Cardiac muscle cell (in vitro differentiated cells and primary cell): ENCODE data around the gene COMTD1. TPM values are rescaled to one million over a fixed set of nuclear protein-coding genes. Genes with fewer than 3 reads are reported as not detected.

ENCODE experiments used
- DNase-seq, 2 donors: peaks; one replicate each; pipeline versions ENCODE4 v3.0.0 to v3.0.0-alpha.2; 2010 to 2017; ENCODE audit warnings: low read depth in 1 of 2, low spot score in 1 of 2
- H3K27ac ChIP-seq: fragments of 200-600 bp; sonication (generic); 2 replicates; pipeline ENCODE4 v1.5.1; 2016
- H3K27me3 ChIP-seq: fragments of 200-600 bp; sonication (generic); 2 replicates; pipeline ENCODE4 v1.6.0; 2016; ENCODE audit warnings: control low read depth
- H3K36me3 ChIP-seq: fragments of 200-600 bp; sonication (generic); 2 replicates; pipeline ENCODE4 v1.5.1; 2016; ENCODE audit warnings: control low read depth
- H3K4me1 ChIP-seq: fragments of 200-600 bp; sonication (generic); 2 replicates; pipeline ENCODE4 v1.8.1; 2017; ENCODE audit warnings: low read depth, mild to moderate bottlenecking, mixed run types
- H3K4me3 ChIP-seq: fragments of 200-600 bp; sonication (generic); 2 replicates; pipeline ENCODE4 v1.5.1; 2016; ENCODE audit warnings: mild to moderate bottlenecking
- H3K9me3 ChIP-seq: fragments of 200-600 bp; sonication (generic); 2 replicates; pipeline ENCODE4 v1.5.1; 2017; ENCODE audit warnings: low read depth, mild to moderate bottlenecking, control low read depth
- CTCF ChIP-seq: IDR thresholded peaks from 2 replicates; pipeline ENCODE4 v1.5.1; 2012; ENCODE audit warnings: low read depth, mild to moderate bottlenecking, low read length
- polyA plus RNA-seq: library from polyadenylated mRNA; unstranded; fragments of >200 nt; fragmentation: Nextera tagmentation; extraction: Ambion mirVana; gene quantifications from 2 replicates; pipeline ENCODE4 v1.2.1, GENCODE V29; 2016
- total RNA-seq: library from RNA; depleted of rRNA; stranded (reverse); fragments of >200 nt; gene quantifications from 2 replicates; pipeline ENCODE4 v1.2.3, GENCODE V29; 2016

COMTD1 gene
- total and polyA plus RNA-seq, 2 experiments from 2014 or later = 42.0 to 66.1 TPM

GRCh38 chr10:75244487-75245353 lies 9.0 kb upstream of the COMTD1 start:
- Histone ChIP-seq H3K9me3 (no peaks in the 10 kb centered on the region), H3K4me1 (no peaks in the 10 kb centered on the region), H3K4me3 (no peak overlapping the region), H3K27ac (no peak overlapping the region), H3K36me3 (no peaks in the 10 kb centered on the region), H3K27me3 (no peaks in the 10 kb centered on the region)
- no peak for TF ChIP-seq CTCF
- no peak for DNase-seq

DNA sequence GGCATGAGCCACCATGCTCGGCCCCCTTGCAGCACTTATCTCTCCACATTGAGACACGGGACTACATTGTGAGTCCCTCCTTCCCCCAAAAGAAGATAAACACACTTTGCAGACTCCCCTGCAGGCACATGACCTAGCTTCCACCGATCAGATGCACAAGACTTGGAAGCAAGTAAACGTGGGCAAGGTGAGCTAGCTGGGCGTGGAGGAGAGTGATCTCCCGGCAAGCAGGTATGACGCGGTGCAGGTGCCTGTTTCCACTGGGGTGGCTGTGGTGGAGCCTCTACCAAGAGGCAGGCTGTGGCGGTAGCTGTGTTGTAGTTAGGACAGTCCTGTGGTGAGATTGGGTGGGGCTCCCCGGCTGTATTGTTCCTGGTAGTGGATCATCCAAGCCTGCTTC lies 7.7 kb upstream of the COMTD1 start:
- Histone ChIP-seq H3K9me3 (no peaks in the 10 kb centered on the region), H3K36me3 (no peaks in the 10 kb centered on the region), H3K27me3 (no peaks in the 10 kb centered on the region), H3K27ac (no peak overlapping the region), H3K4me1 (no peaks in the 10 kb centered on the region), H3K4me3 (no peak overlapping the region)
- DNase-seq = no peak
- no peak for TF ChIP-seq CTCF

GRCh38 chr10:75240329-75241076 lies 4.7 kb upstream of the COMTD1 start:
- Histone ChIP-seq H3K4me3 (no peak overlapping the region), H3K9me3 (no peaks in the 10 kb centered on the region), H3K4me1 (no peaks in the 10 kb centered on the region), H3K36me3 (no peaks in the 10 kb centered on the region), H3K27ac (no peak overlapping the region), H3K27me3 (no peaks in the 10 kb centered on the region)
- DNase-seq = no peak
- TF ChIP-seq CTCF = no peak

DNA sequence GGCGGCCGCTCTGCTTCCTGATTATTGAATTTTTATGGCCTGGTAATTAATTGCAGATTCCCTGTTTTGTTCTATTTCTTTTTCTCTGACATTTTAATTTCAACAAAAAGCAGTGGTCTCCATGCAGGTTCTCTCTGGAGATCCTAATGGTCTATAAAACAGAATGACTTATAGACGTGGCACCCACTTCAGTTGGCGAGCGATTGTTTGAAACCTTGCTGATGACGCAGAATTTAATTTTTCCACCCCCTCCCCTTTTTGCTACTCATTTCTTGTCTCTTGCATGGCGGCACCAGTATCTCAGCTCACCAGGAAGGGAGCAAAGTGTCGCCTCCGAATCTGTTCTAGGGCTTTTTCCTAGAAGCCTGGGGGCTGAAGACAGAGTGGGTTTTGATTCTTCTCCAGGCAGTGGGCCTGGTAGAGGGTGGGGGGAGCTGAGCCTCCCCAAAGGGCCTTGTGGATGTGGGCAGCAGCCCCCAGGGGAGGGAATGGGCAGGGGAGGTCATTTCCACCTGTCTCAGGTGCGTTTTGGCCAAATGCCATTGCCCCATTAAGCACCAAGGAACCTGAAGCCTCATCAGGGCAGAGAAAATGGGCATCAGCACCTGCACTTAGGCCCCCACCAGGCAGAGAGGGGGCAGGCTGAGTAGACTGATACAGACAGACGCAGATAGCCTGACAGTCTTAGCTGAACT lies 3.5 kb upstream of the COMTD1 start:
- Histone ChIP-seq H3K27ac (no peak overlapping the region), H3K4me1 (no peaks in the 10 kb centered on the region), H3K9me3 (no peaks in the 10 kb centered on the region), H3K4me3 (no peak overlapping the region), H3K36me3 (no peaks in the 10 kb centered on the region), H3K27me3 (no peaks in the 10 kb centered on the region)
- no peak for TF ChIP-seq CTCF
- no peak for DNase-seq

GRCh38 chr10:75238182-75239095 lies 2.7 kb upstream of the COMTD1 start:
- Histone ChIP-seq H3K4me3 (no peak overlapping the region), H3K36me3 (no peaks in the 10 kb centered on the region), H3K27me3 (no peaks in the 10 kb centered on the region), H3K9me3 (no peaks in the 10 kb centered on the region), H3K4me1 (no peaks in the 10 kb centered on the region), H3K27ac (no peak overlapping the region)
- no peak for DNase-seq
- no peak for TF ChIP-seq CTCF
